H1 (cell line): Measurements from ENCODE around the gene OSMR. TPM values are rescaled to one million over a fixed set of nuclear protein-coding genes. Genes with fewer than 3 reads are reported as not detected.
"Not testable (repeated sequence)": the region's sequence is repeated elsewhere in the genome, so short reads cannot be mapped to it uniquely, and the experiment has no call there.

Experiments
- CTCF ChIA-PET: fragments of 300-600 bp; sonication (Branson Sonifier 250); formaldehyde crosslinking; loops from one replicate; lab custom pipeline; 2021; ENCODE audit not compliant: partially characterized antibody; lab: Charles Lee
- POLR2A ChIA-PET: fragments of 300-600 bp; sonication (Branson Sonifier 250); formaldehyde crosslinking; loops from one replicate; lab custom pipeline; 2021; ENCODE audit warnings: inconsistent platforms; ENCODE audit not compliant: partially characterized antibody; lab: Charles Lee
- DNase-seq, 2 experiments: peaks; one replicate each; pipeline versions ENCODE4 v3.0.0 to v3.0.0-alpha.2; 2010 to 2022; ENCODE audit warnings: low spot score in 2 of 2, low read depth in 1 of 2, mixed read lengths in 1 of 2
- FAIRE-seq: peaks from 2 replicates; lab custom pipeline; 2011; peaks lifted over from hg19 to GRCh38; lab: Jason Lieb, UNC
- H2AFZ ChIP-seq: 2 replicates; pipeline ENCODE4 v1.8.1; 2012; ENCODE audit warnings: low read length, inconsistent platforms
- H2AK5ac ChIP-seq: 2 replicates; pipeline ENCODE4 v1.6.1; 2013; ENCODE audit warnings: low read depth, low read length
- H2BK120ac ChIP-seq: replicated peaks from 2 replicates; pipeline ENCODE3; 2013; ENCODE audit warnings: low read depth, low read length, inconsistent platforms
- H2BK12ac ChIP-seq: 2 replicates; pipeline ENCODE4 v1.6.1; 2013; ENCODE audit warnings: low read depth, low read length
- H2BK15ac ChIP-seq: 2 replicates; pipeline ENCODE4 v1.6.1; 2013; ENCODE audit warnings: low read length
- H2BK20ac ChIP-seq: 2 replicates; pipeline ENCODE4 v1.6.1; 2013; ENCODE audit warnings: low read length
- H2BK5ac ChIP-seq: 2 replicates; pipeline ENCODE4 v1.6.1; 2013; ENCODE audit warnings: low read depth, low read length
- H3K14ac ChIP-seq: 2 replicates; pipeline ENCODE4 v1.6.1; 2013; ENCODE audit warnings: inconsistent platforms; ENCODE audit not compliant: insufficient read length
- H3K18ac ChIP-seq: 2 replicates; pipeline ENCODE4 v1.6.1; 2013; ENCODE audit warnings: low read length; ENCODE audit errors: extremely low read depth
- H3K23ac ChIP-seq: 2 replicates; pipeline ENCODE4 v1.6.1; 2013; ENCODE audit warnings: inconsistent platforms; ENCODE audit not compliant: insufficient read length
- H3K23me2 ChIP-seq: 2 replicates; pipeline ENCODE4 v1.6.1; 2013; ENCODE audit warnings: low read depth, low read length
- H3K27ac ChIP-seq: 2 replicates; pipeline ENCODE4 v1.6.1; 2011; ENCODE audit warnings: low read depth, low read length, inconsistent platforms
- H3K27me3 ChIP-seq, 4 experiments: replicated peaks in 1 of 4; 1 replicate in 1 of 4; 2 replicates in 3 of 4; pipeline versions ENCODE4 v1.6.1 to v1.8.1; 2011 to 2013; ENCODE audit warnings: low read length in 3 of 4, mild to moderate bottlenecking in 3 of 4, inconsistent platforms in 2 of 4, mixed read lengths in 2 of 4, moderate library complexity in 1 of 4; ENCODE audit not compliant: control insufficient read depth in 3 of 4, insufficient read depth in 3 of 4; ENCODE audit errors: extremely low read depth in 1 of 4
- H3K36me3 ChIP-seq, 4 experiments: 2 replicates each; pipeline versions ENCODE4 v1.6.1 to v1.8.1; 2011 to 2013; ENCODE audit warnings: mild to moderate bottlenecking in 4 of 4, low read length in 3 of 4, moderate library complexity in 2 of 4, control low read depth in 1 of 4, inconsistent platforms in 1 of 4; ENCODE audit not compliant: insufficient read depth in 4 of 4, control insufficient read depth in 2 of 4
- H3K4ac ChIP-seq: replicated peaks from 2 replicates; pipeline ENCODE3; 2013; ENCODE audit warnings: low read length, low read depth, mixed read lengths, inconsistent platforms; ENCODE audit not compliant: insufficient read length
- H3K4me1 ChIP-seq, 4 experiments: replicated peaks in 1 of 4; 1 replicate in 1 of 4; 2 replicates in 3 of 4; pipeline versions ENCODE4 v1.6.1 to v1.8.1; 2011 to 2013; ENCODE audit warnings: low read length in 3 of 4, inconsistent platforms in 2 of 4, mixed read lengths in 1 of 4; ENCODE audit not compliant: insufficient read depth in 4 of 4, control insufficient read depth in 3 of 4
- H3K4me2 ChIP-seq, 2 experiments: 2 replicates each; pipeline versions ENCODE4 v1.6.1 to v1.8.1; 2011 to 2013; ENCODE audit warnings: low read depth in 2 of 2, low read length in 2 of 2, control low read depth in 1 of 2, inconsistent platforms in 1 of 2, mild to moderate bottlenecking in 1 of 2; ENCODE audit not compliant: insufficient read depth in 1 of 2
- H3K4me3 ChIP-seq, 4 experiments: fragments of 200-600, 300-600 bp in 1 of 4; sonication (generic), shearing (Covaris generic), sonication (Bioruptor Twin) in 1 of 4; 2 replicates each; pipeline versions ENCODE4 v1.5.1 to v1.8.1; 2011 to 2016; ENCODE audit warnings: low read length in 4 of 4, low read depth in 3 of 4, control low read depth in 2 of 4, inconsistent platforms in 2 of 4, mild to moderate bottlenecking in 2 of 4, mixed read lengths in 1 of 4, moderate library complexity in 1 of 4; ENCODE audit not compliant: insufficient read depth in 2 of 4; ENCODE audit errors: extremely low read depth in 1 of 4
- H3K56ac ChIP-seq: replicated peaks from 2 replicates; pipeline ENCODE3; 2013; ENCODE audit warnings: low read depth, mild to moderate bottlenecking, mixed read lengths, low read length, inconsistent platforms; ENCODE audit not compliant: insufficient read length
- H3K79me1 ChIP-seq: 2 replicates; pipeline ENCODE4 v1.6.1; 2013; ENCODE audit warnings: low read depth, low read length, control low read depth
- H3K79me2 ChIP-seq, 2 experiments: 2 replicates each; pipeline versions ENCODE4 v1.6.1 to v1.8.1; 2012 to 2013; ENCODE audit warnings: low read length in 2 of 2, mild to moderate bottlenecking in 2 of 2, inconsistent platforms in 1 of 2; ENCODE audit not compliant: insufficient read depth in 2 of 2, control insufficient read depth in 1 of 2
- H3K9ac ChIP-seq, 4 experiments: replicated peaks in 1 of 4; 1 replicate in 1 of 4; 2 replicates in 3 of 4; pipeline versions ENCODE4 v1.6.1 to v1.8.1; 2011 to 2013; ENCODE audit warnings: low read depth in 3 of 4, low read length in 3 of 4, control low read depth in 2 of 4, mild to moderate bottlenecking in 2 of 4, moderate library complexity in 2 of 4, inconsistent platforms in 1 of 4; ENCODE audit errors: extremely low read depth in 1 of 4
- H3K9me3 ChIP-seq, 2 experiments: 2 replicates each; pipeline versions ENCODE4 v1.6.1 to v1.8.1; 2012 to 2013; ENCODE audit warnings: mild to moderate bottlenecking in 2 of 2, moderate library complexity in 2 of 2, control low read depth in 1 of 2, inconsistent platforms in 1 of 2, low read depth in 1 of 2, low read length in 1 of 2, mixed read lengths in 1 of 2; ENCODE audit not compliant: insufficient read depth in 2 of 2
- H4K20me1 ChIP-seq, 2 experiments: replicated peaks in 1 of 2; 2 replicates each; pipeline versions ENCODE3 to v1.8.1; 2011 to 2013; ENCODE audit warnings: inconsistent platforms in 2 of 2, low read length in 2 of 2, mild to moderate bottlenecking in 1 of 2; ENCODE audit not compliant: insufficient read depth in 2 of 2, control insufficient read depth in 1 of 2
- H4K5ac ChIP-seq: 2 replicates; pipeline ENCODE4 v1.6.1; 2013; ENCODE audit warnings: low read length, low read depth, mixed read lengths, inconsistent platforms; ENCODE audit not compliant: insufficient read length
- H4K8ac ChIP-seq: 2 replicates; pipeline ENCODE4 v1.8.0; 2013; ENCODE audit warnings: mild to moderate bottlenecking, moderate library complexity, low read length, inconsistent platforms; ENCODE audit not compliant: insufficient read depth; ENCODE audit errors: extremely low read depth
- H4K91ac ChIP-seq: replicated peaks from 2 replicates; pipeline ENCODE3; 2013; ENCODE audit warnings: low read length, mixed read lengths, inconsistent platforms; ENCODE audit not compliant: insufficient read length
- ASH2L ChIP-seq: fragments of 200-600, 300-600 bp; sonication (generic); IDR thresholded peaks from one replicate; pipeline ENCODE4 v1.7.1; 2017; ENCODE audit warnings: low read length
- E2F6 ChIP-seq: IDR thresholded peaks from 2 replicates; pipeline ENCODE4 v1.6.1; 2012; ENCODE audit warnings: inconsistent platforms
- MAFK ChIP-seq: IDR thresholded peaks from 2 replicates; pipeline ENCODE4 v1.6.1; 2012; ENCODE audit warnings: low read depth, mild to moderate bottlenecking, improper control_type of control experiment, low read length
- POLR2A ChIP-seq, 2 experiments: IDR thresholded peaks; 1 replicate in 1 of 2; 2 replicates in 1 of 2; pipeline ENCODE4 v1.6.1; 2011; ENCODE audit warnings: low read depth in 2 of 2, low read length in 2 of 2, mild to moderate bottlenecking in 2 of 2; ENCODE audit errors: control extremely low read depth in 1 of 2
- RAD21 ChIP-seq, 2 experiments: IDR thresholded peaks in 1 of 2; conservative IDR thresholded peaks in 1 of 2; 2 replicates each; pipeline ENCODE4 v1.6.1; 2011; ENCODE audit warnings: low read depth in 2 of 2, low read length in 2 of 2, improper control_type of control experiment in 1 of 2, inconsistent platforms in 1 of 2, mild to moderate bottlenecking in 1 of 2, moderate library complexity in 1 of 2
- RXRA ChIP-seq: IDR thresholded peaks from 2 replicates; pipeline ENCODE4 v1.6.1; 2011; ENCODE audit warnings: low read depth, mild to moderate bottlenecking, low read length, moderate library complexity; ENCODE audit not compliant: insufficient read depth
- SAP30 ChIP-seq: fragments of 300-600 bp; sonication (generic); IDR thresholded peaks from 2 replicates; pipeline ENCODE4 v1.7.1; 2012; ENCODE audit warnings: low read length, moderate library complexity, mild to moderate bottlenecking, inconsistent platforms; ENCODE audit not compliant: insufficient read depth, insufficient replicate concordance
- TAF1 ChIP-seq: IDR thresholded peaks from 2 replicates; pipeline ENCODE4 v1.6.1; 2011; ENCODE audit warnings: mild to moderate bottlenecking, low read depth, low read length
- WGBS, 2 experiments: shearing (Covaris generic) in 1 of 2; methylation state at CpG; one replicate each; pipeline versions ENCODE4 v1.1.6 to v1.1.7; 2013 to 2015; ENCODE audit warnings: low lambda C conversion rate in 2 of 2, mixed read lengths in 2 of 2, inconsistent platforms in 1 of 2, low coverage in 1 of 2, missing lambda C conversion rate in 1 of 2; ENCODE audit not compliant: insufficient replicate concordance in 2 of 2, insufficient coverage in 1 of 2, insufficient read length in 1 of 2; ENCODE audit errors: extremely low coverage in 1 of 2, missing lambda C conversion rate in 1 of 2; 5-methylcytosine and 5-hydroxymethylcytosine counted together
- polyA plus RNA-seq, 7 experiments: library from polyadenylated mRNA; depleted of rRNA in 3 of 7; stranded (reverse) in 5 of 7; unstranded in 2 of 7; fragments of >200 nt in 5 of 7; fragments of 200-250 nt in 2 of 7; gene quantifications; 1 replicate in 5 of 7; 2 replicates in 1 of 7; 4 replicates in 1 of 7; pipeline versions ENCODE4 v1.2.1 to v1.2.3, GENCODE V29; 2011 to 2013; ENCODE audit warnings: missing spikeins in 2 of 7, mixed read lengths in 2 of 7
- total RNA-seq: library from RNA; stranded (reverse); fragmentation: NEBNext Ultra II Directional; extraction: Animal tissue kit (Norgen Biotek cat#: 25700); gene quantifications from 2 replicates; pipeline ENCODE4 v1.2.1, GENCODE V29; 2021

Gene OSMR
- total and polyA plus RNA-seq, 2 of the 8 experiments (the other 6 are each of a cell fraction or from before 2014, with no cell fraction given): 2.3 to 2.6 TPM

GRCh38 chr5:38858839-38859238 is 13.0 kb downstream of the OSMR start (continued):
- no peak for TF ChIP-seq SAP30
- no peak for TF ChIP-seq E2F6
- TF ChIP-seq MAFK: no peak
- no peak for TF ChIP-seq RAD21 (IDR thresholded peaks at IDR 0.05 in 1 of 2, conservative IDR thresholded peaks at IDR 0.05 in 1 of 2; ENCODE audit: low read depth in 2 of 2, low read length in 2 of 2)
- no peak for TF ChIP-seq RXRA
- TF ChIP-seq ASH2L: no peak
- no peak for TF ChIP-seq POLR2A (IDR thresholded peaks at IDR 0.05; ENCODE audit: control extremely low read depth in 1 of 2, low read depth in 2 of 2, low read length in 2 of 2)
- no peak for TF ChIP-seq TAF1

GRCh38 chr5:38861986-38862770 is 16.4 kb downstream of the OSMR start:
- H2BK120ac ChIP-seq, H3K23ac ChIP-seq, H2AK5ac ChIP-seq, H3K27ac ChIP-seq, H3K9me3 ChIP-seq, H3K27me3 ChIP-seq, H3K18ac ChIP-seq, H3K9ac ChIP-seq, H2BK20ac ChIP-seq, DNase-seq, H3K23me2 ChIP-seq, H4K5ac ChIP-seq, H4K91ac ChIP-seq, H3K56ac ChIP-seq, H3K4me2 ChIP-seq, POLR2A ChIA-PET, H2BK15ac ChIP-seq, H3K4me1 ChIP-seq, H3K4me3 ChIP-seq, H3K14ac ChIP-seq, H3K79me2 ChIP-seq, H3K79me1 ChIP-seq, H2AFZ ChIP-seq, H2BK12ac ChIP-seq, H3K4ac ChIP-seq, H3K36me3 ChIP-seq, H2BK5ac ChIP-seq, H4K20me1 ChIP-seq, CTCF ChIA-PET, H4K8ac ChIP-seq, FAIRE-seq: not testable (repeated sequence)
- WGBS, 2 experiments: 97% methylated on average over 7 of the region's 64 CpGs; no CpG with 5 or more reads in 1 of the 2 experiments
